WTC11 (cell line): Measurements from ENCODE around the gene IFITM5. TPM values are rescaled to one million over a fixed set of nuclear protein-coding genes. Genes with fewer than 3 reads are reported as not detected.

ENCODE experiments used
- ATAC-seq: fragments of 200-7000 bp; cut with Tn5 transposase; 2 replicates; pipeline ENCODE4 v1.10.0; 2021; ENCODE audit warnings: mild to moderate bottlenecking, moderate library complexity
- CTCF ChIA-PET: fragments of 300-600 bp; sonication (Branson Sonifier 250); formaldehyde crosslinking; loops from one replicate; lab custom pipeline; 2021; ENCODE audit warnings: antibody characterized with exemption; lab: Charles Lee
- POLR2A ChIA-PET: fragments of 350-600 bp; sonication (Branson Sonifier 250); formaldehyde crosslinking; loops from one replicate; lab custom pipeline; 2021; ENCODE audit warnings: antibody characterized with exemption; lab: Charles Lee
- DNase-seq: peaks from one replicate; pipeline ENCODE4 v3.0.0; 2021; ENCODE audit warnings: low spot score
- H3K27ac Mint-ChIP-seq: 2 replicates; pipeline ENCODE4 v1.8.0; 2021; ENCODE audit warnings: mixed read lengths
- H3K27me3 Mint-ChIP-seq: 2 replicates; pipeline ENCODE4 v1.8.0; 2021; ENCODE audit warnings: low read depth, mild to moderate bottlenecking, moderate library complexity, mixed read lengths
- H3K36me3 Mint-ChIP-seq: 2 replicates; pipeline ENCODE4 v1.8.0; 2021; ENCODE audit warnings: mixed read lengths
- H3K4me1 Mint-ChIP-seq: 2 replicates; pipeline ENCODE4 v1.8.0; 2022; ENCODE audit warnings: mixed read lengths
- H3K4me3 Mint-ChIP-seq: 2 replicates; pipeline ENCODE4 v1.8.0; 2021; ENCODE audit warnings: mild to moderate bottlenecking, moderate library complexity, mixed read lengths
- H3K9me3 Mint-ChIP-seq: 2 replicates; pipeline ENCODE4 v1.8.0; 2021; ENCODE audit warnings: mixed read lengths
- AR ChIP-seq: fragments of 250-450 bp; sonication (Bioruptor Pico); IDR thresholded peaks from 2 replicates; pipeline ENCODE4 v1.9.0; 2021; ENCODE audit warnings: mild to moderate bottlenecking
- ATF1 ChIP-seq: sonication (generic); formaldehyde crosslinking; IDR thresholded peaks from 2 replicates; pipeline ENCODE4 v1.8.1; 2023; ENCODE audit warnings: mild to moderate bottlenecking, moderate library complexity, missing genetic modification reagents
- CBFB ChIP-seq: sonication (generic); formaldehyde crosslinking; IDR thresholded peaks from 2 replicates; pipeline ENCODE4 v1.8.1; 2022; ENCODE audit warnings: mild to moderate bottlenecking, low read depth, missing genetic modification reagents
- ESRRA ChIP-seq: sonication (generic); formaldehyde crosslinking; IDR thresholded peaks from 2 replicates; pipeline ENCODE4 v1.8.1; 2022; ENCODE audit warnings: mild to moderate bottlenecking, missing genetic modification reagents, borderline replicate concordance
- ETV6 ChIP-seq: sonication (generic); formaldehyde crosslinking; IDR thresholded peaks from 2 replicates; pipeline ENCODE4 v1.8.1; 2022; ENCODE audit warnings: mild to moderate bottlenecking, missing genetic modification reagents
- FOXP4 ChIP-seq: sonication (generic); formaldehyde crosslinking; IDR thresholded peaks from 2 replicates; pipeline ENCODE4 v1.8.0; 2022; ENCODE audit warnings: mild to moderate bottlenecking, missing genetic modification reagents
- GABPB1 ChIP-seq: sonication (generic); formaldehyde crosslinking; IDR thresholded peaks from 2 replicates; pipeline ENCODE4 v1.8.1; 2023; ENCODE audit warnings: mild to moderate bottlenecking, missing genetic modification reagents
- GRHL2 ChIP-seq: fragments of 250-450 bp; sonication (Bioruptor Pico); IDR thresholded peaks from 2 replicates; pipeline ENCODE4 v1.8.0; 2022; ENCODE audit warnings: mild to moderate bottlenecking, moderate library complexity; ENCODE audit not compliant: insufficient replicate concordance, severe bottlenecking
- JAZF1 ChIP-seq: fragments of 250-450 bp; sonication (Bioruptor Pico); IDR thresholded peaks from 2 replicates; pipeline ENCODE4 v1.9.0; 2021; ENCODE audit warnings: moderate library complexity, mild to moderate bottlenecking, inconsistent platforms
- MXD4 ChIP-seq: fragments of 250-450 bp; sonication (Bioruptor Pico); IDR thresholded peaks from 2 replicates; pipeline ENCODE4 v1.8.0; 2021; ENCODE audit warnings: mild to moderate bottlenecking, moderate library complexity, borderline replicate concordance
- NFYB ChIP-seq: sonication (generic); formaldehyde crosslinking; conservative IDR thresholded peaks from 2 replicates; pipeline ENCODE4 v1.8.0; 2022; ENCODE audit warnings: low read depth, missing genetic modification reagents
- PREB ChIP-seq: sonication (generic); formaldehyde crosslinking; IDR thresholded peaks from 2 replicates; pipeline ENCODE4 v1.8.1; 2022; ENCODE audit warnings: mild to moderate bottlenecking, missing genetic modification reagents, moderate library complexity, borderline replicate concordance
- TEAD4 ChIP-seq: sonication (generic); formaldehyde crosslinking; IDR thresholded peaks from 2 replicates; pipeline ENCODE4 v1.8.0; 2022; ENCODE audit warnings: mild to moderate bottlenecking, missing genetic modification reagents
- TP53 ChIP-seq: sonication (generic); formaldehyde crosslinking; IDR thresholded peaks from 2 replicates; pipeline ENCODE4 v1.8.1; 2023; ENCODE audit warnings: mild to moderate bottlenecking, missing genetic modification reagents
- ZNF263 ChIP-seq: sonication (generic); formaldehyde crosslinking; IDR thresholded peaks from 2 replicates; pipeline ENCODE4 v1.8.1; 2022; ENCODE audit warnings: low read depth, mild to moderate bottlenecking, moderate library complexity, missing genetic modification reagents
- total RNA-seq: library from RNA; stranded (reverse); gene quantifications from 3 replicates; pipeline ENCODE4 v1.2.3, GENCODE V29; 2021
- TF ChIP-seq, protein P1 (sequence below): sonication (generic); formaldehyde crosslinking; IDR thresholded peaks from 2 replicates; pipeline ENCODE4 v1.8.1; 2022; ENCODE audit warnings: mild to moderate bottlenecking, moderate library complexity, missing genetic modification reagents
- TF ChIP-seq, protein P2 (sequence below): sonication (generic); formaldehyde crosslinking; IDR thresholded peaks from 2 replicates; pipeline ENCODE4 v1.8.1; 2023; ENCODE audit warnings: mild to moderate bottlenecking, missing genetic modification reagents, borderline replicate concordance
- TF ChIP-seq, protein P3 (sequence below): fragments of 250-450 bp; sonication (Bioruptor Pico); IDR thresholded peaks from 2 replicates; pipeline ENCODE4 v1.8.0; 2021; ENCODE audit warnings: mild to moderate bottlenecking
- TF ChIP-seq, protein P4 (sequence below): sonication (generic); formaldehyde crosslinking; conservative IDR thresholded peaks from 2 replicates; pipeline ENCODE4 v1.8.1; 2023; ENCODE audit warnings: mild to moderate bottlenecking, low read depth, missing genetic modification reagents, moderate library complexity

The IFITM5 gene
- total RNA-seq, 1 experiment from 2014 or later = not detected

- 0 out of 2 replicates have a peak overlapping the region, but pooled peaks have one; percentile 39 for H3K27ac Mint-ChIP-seq
- no peaks in the 10 kb centered on the region for H3K9me3 Mint-ChIP-seq
- TF ChIP-seq MXD4 (CRISPR knock-in tag) = no peak
- TF ChIP-seq ZNF263 (CRISPR knock-in tag) = no peak
- no peak for TF ChIP-seq GABPB1 (CRISPR knock-in tag)
- TF ChIP-seq, protein P1, sequence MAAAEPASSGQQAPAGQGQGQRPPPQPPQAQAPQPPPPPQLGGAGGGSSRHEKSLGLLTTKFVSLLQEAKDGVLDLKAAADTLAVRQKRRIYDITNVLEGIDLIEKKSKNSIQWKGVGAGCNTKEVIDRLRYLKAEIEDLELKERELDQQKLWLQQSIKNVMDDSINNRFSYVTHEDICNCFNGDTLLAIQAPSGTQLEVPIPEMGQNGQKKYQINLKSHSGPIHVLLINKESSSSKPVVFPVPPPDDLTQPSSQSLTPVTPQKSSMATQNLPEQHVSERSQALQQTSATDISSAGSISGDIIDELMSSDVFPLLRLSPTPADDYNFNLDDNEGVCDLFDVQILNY (CRISPR knock-in tag) = no peak
- TF ChIP-seq JAZF1 (CRISPR knock-in tag) = no peak
- no peak for TF ChIP-seq FOXP4 (CRISPR knock-in tag)
- TF ChIP-seq, protein P2, sequence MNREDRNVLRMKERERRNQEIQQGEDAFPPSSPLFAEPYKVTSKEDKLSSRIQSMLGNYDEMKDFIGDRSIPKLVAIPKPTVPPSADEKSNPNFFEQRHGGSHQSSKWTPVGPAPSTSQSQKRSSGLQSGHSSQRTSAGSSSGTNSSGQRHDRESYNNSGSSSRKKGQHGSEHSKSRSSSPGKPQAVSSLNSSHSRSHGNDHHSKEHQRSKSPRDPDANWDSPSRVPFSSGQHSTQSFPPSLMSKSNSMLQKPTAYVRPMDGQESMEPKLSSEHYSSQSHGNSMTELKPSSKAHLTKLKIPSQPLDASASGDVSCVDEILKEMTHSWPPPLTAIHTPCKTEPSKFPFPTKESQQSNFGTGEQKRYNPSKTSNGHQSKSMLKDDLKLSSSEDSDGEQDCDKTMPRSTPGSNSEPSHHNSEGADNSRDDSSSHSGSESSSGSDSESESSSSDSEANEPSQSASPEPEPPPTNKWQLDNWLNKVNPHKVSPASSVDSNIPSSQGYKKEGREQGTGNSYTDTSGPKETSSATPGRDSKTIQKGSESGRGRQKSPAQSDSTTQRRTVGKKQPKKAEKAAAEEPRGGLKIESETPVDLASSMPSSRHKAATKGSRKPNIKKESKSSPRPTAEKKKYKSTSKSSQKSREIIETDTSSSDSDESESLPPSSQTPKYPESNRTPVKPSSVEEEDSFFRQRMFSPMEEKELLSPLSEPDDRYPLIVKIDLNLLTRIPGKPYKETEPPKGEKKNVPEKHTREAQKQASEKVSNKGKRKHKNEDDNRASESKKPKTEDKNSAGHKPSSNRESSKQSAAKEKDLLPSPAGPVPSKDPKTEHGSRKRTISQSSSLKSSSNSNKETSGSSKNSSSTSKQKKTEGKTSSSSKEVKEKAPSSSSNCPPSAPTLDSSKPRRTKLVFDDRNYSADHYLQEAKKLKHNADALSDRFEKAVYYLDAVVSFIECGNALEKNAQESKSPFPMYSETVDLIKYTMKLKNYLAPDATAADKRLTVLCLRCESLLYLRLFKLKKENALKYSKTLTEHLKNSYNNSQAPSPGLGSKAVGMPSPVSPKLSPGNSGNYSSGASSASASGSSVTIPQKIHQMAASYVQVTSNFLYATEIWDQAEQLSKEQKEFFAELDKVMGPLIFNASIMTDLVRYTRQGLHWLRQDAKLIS (CRISPR knock-in tag) = no peak
- no peak for TF ChIP-seq NFYB (CRISPR knock-in tag)
- TF ChIP-seq, protein P3, sequence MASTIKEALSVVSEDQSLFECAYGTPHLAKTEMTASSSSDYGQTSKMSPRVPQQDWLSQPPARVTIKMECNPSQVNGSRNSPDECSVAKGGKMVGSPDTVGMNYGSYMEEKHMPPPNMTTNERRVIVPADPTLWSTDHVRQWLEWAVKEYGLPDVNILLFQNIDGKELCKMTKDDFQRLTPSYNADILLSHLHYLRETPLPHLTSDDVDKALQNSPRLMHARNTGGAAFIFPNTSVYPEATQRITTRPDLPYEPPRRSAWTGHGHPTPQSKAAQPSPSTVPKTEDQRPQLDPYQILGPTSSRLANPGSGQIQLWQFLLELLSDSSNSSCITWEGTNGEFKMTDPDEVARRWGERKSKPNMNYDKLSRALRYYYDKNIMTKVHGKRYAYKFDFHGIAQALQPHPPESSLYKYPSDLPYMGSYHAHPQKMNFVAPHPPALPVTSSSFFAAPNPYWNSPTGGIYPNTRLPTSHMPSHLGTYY (CRISPR knock-in tag) = no peak
- no peak for TF ChIP-seq TP53 (CRISPR knock-in tag)
- TF ChIP-seq PREB (CRISPR knock-in tag) = no peak
- TF ChIP-seq, protein P4, sequence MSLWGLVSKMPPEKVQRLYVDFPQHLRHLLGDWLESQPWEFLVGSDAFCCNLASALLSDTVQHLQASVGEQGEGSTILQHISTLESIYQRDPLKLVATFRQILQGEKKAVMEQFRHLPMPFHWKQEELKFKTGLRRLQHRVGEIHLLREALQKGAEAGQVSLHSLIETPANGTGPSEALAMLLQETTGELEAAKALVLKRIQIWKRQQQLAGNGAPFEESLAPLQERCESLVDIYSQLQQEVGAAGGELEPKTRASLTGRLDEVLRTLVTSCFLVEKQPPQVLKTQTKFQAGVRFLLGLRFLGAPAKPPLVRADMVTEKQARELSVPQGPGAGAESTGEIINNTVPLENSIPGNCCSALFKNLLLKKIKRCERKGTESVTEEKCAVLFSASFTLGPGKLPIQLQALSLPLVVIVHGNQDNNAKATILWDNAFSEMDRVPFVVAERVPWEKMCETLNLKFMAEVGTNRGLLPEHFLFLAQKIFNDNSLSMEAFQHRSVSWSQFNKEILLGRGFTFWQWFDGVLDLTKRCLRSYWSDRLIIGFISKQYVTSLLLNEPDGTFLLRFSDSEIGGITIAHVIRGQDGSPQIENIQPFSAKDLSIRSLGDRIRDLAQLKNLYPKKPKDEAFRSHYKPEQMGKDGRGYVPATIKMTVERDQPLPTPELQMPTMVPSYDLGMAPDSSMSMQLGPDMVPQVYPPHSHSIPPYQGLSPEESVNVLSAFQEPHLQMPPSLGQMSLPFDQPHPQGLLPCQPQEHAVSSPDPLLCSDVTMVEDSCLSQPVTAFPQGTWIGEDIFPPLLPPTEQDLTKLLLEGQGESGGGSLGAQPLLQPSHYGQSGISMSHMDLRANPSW (CRISPR knock-in tag) = no peak
- no peak for TF ChIP-seq ESRRA (CRISPR knock-in tag)
- TF ChIP-seq TEAD4 = no peak
- no peak for TF ChIP-seq ETV6 (CRISPR knock-in tag)
- no peak for TF ChIP-seq AR (CRISPR knock-in tag)
- no peak for TF ChIP-seq ATF1 (CRISPR knock-in tag)
- TF ChIP-seq GRHL2 (CRISPR knock-in tag) = no peak
- no peak for TF ChIP-seq CBFB (CRISPR knock-in tag)
- H3K4me3 Mint-ChIP-seq = no peak overlapping the region
- no peak for DNase-seq
- ATAC-seq = no peak
- H3K4me1 Mint-ChIP-seq = peaks cover 32% of the 10 kb centered on the region
- ChIA-PET POLR2A (interaction anchor here (2.6 kb wide), 1 partner anchor 13 kb away, joined by 15 read pairs; no protein-coding TSS in a partner anchor), CTCF (interaction anchor here (1.0 kb wide), 1 partner anchor 37 kb away, joined by 3 read pairs; no protein-coding TSS in a partner anchor)
- no peaks in the 10 kb centered on the region for H3K27me3 Mint-ChIP-seq
- peaks cover 7% of the 10 kb centered on the region; the same call in 1 of the 2 replicates for H3K36me3 Mint-ChIP-seq
Observed at GRCh38 chr11:342328-342727, 43.0 kb upstream of the IFITM5 start.
